ENCODE measurements around the gene KCTD1.

GRCh38 chr18:26482569-26482968 lies 65.8 kb downstream of the KCTD1 start:
- TF ChIP-seq CTCF (IDR thresholded peaks at IDR 0.05): no peak
- TF ChIP-seq POLR2A (IDR thresholded peaks at IDR 0.05): no peak
